GM12878 (cell line): Measurements from ENCODE around the gene POLR3E. TPM values are rescaled to one million over a fixed set of nuclear protein-coding genes. Genes with fewer than 3 reads are reported as not detected.
"Not testable (repeated sequence)": the region's sequence is repeated elsewhere in the genome, so short reads cannot be mapped to it uniquely, and the experiment has no call there.

Experiments used
- ATAC-seq: fragments of 200-7000 bp; cut with Tn5 transposase; 3 replicates; pipeline ENCODE4 v1.9.1; 2020; ENCODE audit warnings: mild to moderate bottlenecking, moderate library complexity
- BruUV-seq: library from RNA; stranded (reverse); fragments of 400-500 nt; replicated peaks from 2 replicates; lab custom pipeline; 2021; lab: Mats Ljungman, UMichigan
- CTCF ChIA-PET: fragments of 300-600 bp; sonication (Branson Sonifier 250); formaldehyde crosslinking; extraction: SDS; loops from one replicate; lab custom pipeline; 2021; ENCODE audit warnings: inconsistent platforms; lab: Yijun Ruan, JAX
- POLR2A ChIA-PET: fragments of 350-600 bp; formaldehyde crosslinking; extraction: SDS; loops from one replicate; lab custom pipeline; 2021; ENCODE audit warnings: inconsistent platforms; lab: Charles Lee
- RAD21 ChIA-PET: fragments of 300-600 bp; sonication (Branson Sonifier 250); formaldehyde crosslinking; loops from one replicate; lab custom pipeline; 2023; ENCODE audit warnings: antibody characterized with exemption; ENCODE audit not compliant: unreplicated experiment; lab: Charles Lee
- SMC1A ChIA-PET: fragments of 300-600 bp; sonication (Branson Sonifier 250); formaldehyde crosslinking; loops from one replicate; lab custom pipeline; 2023; ENCODE audit not compliant: unreplicated experiment, uncharacterized antibody; lab: Charles Lee
- DNase-seq: peaks from one replicate; pipeline ENCODE4 v3.0.0-alpha.2; 2011; ENCODE audit warnings: low read depth, low spot score
- FAIRE-seq: peaks from 3 replicates; lab custom pipeline; 2011; peaks lifted over from hg19 to GRCh38; lab: Jason Lieb, UNC
- H2AFZ ChIP-seq: 2 replicates; pipeline ENCODE4 v1.6.0; 2011; ENCODE audit warnings: low read depth, low read length, control low read depth; ENCODE audit not compliant: control insufficient read depth
- H3K27ac ChIP-seq: 2 replicates; pipeline ENCODE4 v1.5.1; 2011; ENCODE audit warnings: control low read depth; ENCODE audit not compliant: control insufficient read depth, insufficient read depth
- H3K27me3 ChIP-seq, 2 experiments: replicated peaks in 1 of 2; 2 replicates each; pipeline versions ENCODE4 v1.6.0 to v1.6.1; 2011; ENCODE audit warnings: low read length in 1 of 2; ENCODE audit not compliant: control insufficient read depth in 2 of 2, insufficient read depth in 2 of 2
- H3K36me3 ChIP-seq, 2 experiments: 2 replicates each; pipeline ENCODE4 v1.5.1; 2011; ENCODE audit warnings: low read length in 1 of 2; ENCODE audit not compliant: control insufficient read depth in 2 of 2, insufficient read depth in 2 of 2
- H3K4me1 ChIP-seq: 2 replicates; pipeline ENCODE4 v1.6.1; 2011; ENCODE audit warnings: mild to moderate bottlenecking, low read length, moderate library complexity, mixed read lengths; ENCODE audit not compliant: control insufficient read depth, insufficient read depth
- H3K4me2 ChIP-seq: 2 replicates; pipeline ENCODE4 v1.6.0; 2011; ENCODE audit warnings: control low read depth; ENCODE audit not compliant: control insufficient read depth, insufficient read depth
- H3K4me3 ChIP-seq: fragments of 200-600 bp; sonication (generic); 2 replicates; pipeline ENCODE4 v1.5.1; 2016
- H3K79me2 ChIP-seq: 2 replicates; pipeline ENCODE4 v1.6.0; 2011; ENCODE audit warnings: low read length; ENCODE audit not compliant: control insufficient read depth, insufficient read depth
- H3K9ac ChIP-seq: 2 replicates; pipeline ENCODE4 v1.8.0; 2011; ENCODE audit warnings: low read length, control low read depth, mixed read lengths; ENCODE audit not compliant: control insufficient read depth, insufficient read depth
- H3K9me3 ChIP-seq: replicated peaks from 3 replicates; pipeline ENCODE4 v1.5.1; 2011; ENCODE audit warnings: mild to moderate bottlenecking, low read length; ENCODE audit not compliant: control insufficient read depth, insufficient read depth
- H4K20me1 ChIP-seq: 2 replicates; pipeline ENCODE4 v1.6.0; 2011; ENCODE audit not compliant: control insufficient read depth, insufficient read depth
- BHLHE40 ChIP-seq, 2 experiments: fragments of 450-650 bp in 1 of 2; IDR thresholded peaks; 2 replicates each; pipeline ENCODE4 v1.6.1; 2011 to 2017; ENCODE audit warnings: low read depth in 2 of 2, borderline replicate concordance in 1 of 2, improper control_type of control experiment in 1 of 2, low read length in 1 of 2, mild to moderate bottlenecking in 1 of 2
- MLLT1 ChIP-seq: fragments of 450-650 bp; IDR thresholded peaks from 2 replicates; pipeline ENCODE4 v1.6.1; 2016; ENCODE audit warnings: mild to moderate bottlenecking
- MTA2 ChIP-seq: fragments of 450-650 bp; IDR thresholded peaks from 2 replicates; pipeline ENCODE4 v1.6.1; 2016; ENCODE audit warnings: low read depth, mild to moderate bottlenecking, moderate library complexity
- NR2F1 ChIP-seq: fragments of 450-650 bp; conservative IDR thresholded peaks from 2 replicates; pipeline ENCODE4 v1.6.1; 2017; ENCODE audit warnings: mild to moderate bottlenecking
- WGBS: methylation state at CpG from one replicate; pipeline ENCODE4 v1.1.6; 2016; ENCODE audit warnings: low lambda C conversion rate; ENCODE audit not compliant: insufficient replicate concordance, insufficient coverage; ENCODE audit errors: missing lambda C conversion rate; 5-methylcytosine and 5-hydroxymethylcytosine counted together
- in situ Hi-C: fragments of 300-500 bp; cut with MboI; formaldehyde crosslinking; loops from 9 replicates; pipeline ENCODE4 v1.14.3; 2018; ENCODE audit warnings: mixed read lengths
- intact Hi-C: fragments of 100-400 bp; cut with micrococcal nuclease; formaldehyde crosslinking; loops from one replicate; pipeline ENCODE4 v1.14.2; 2022; ENCODE audit not compliant: unreplicated experiment
- polyA plus RNA-seq, 11 experiments: library from polyadenylated mRNA; depleted of rRNA in 4 of 11; unstranded in 6 of 11; stranded (reverse) in 5 of 11; fragments of >200 nt; fragmentation: Nextera tagmentation in 4 of 11; fragmentation: Illumina TruSeq in 1 of 11; extraction: Ambion mirVana in 4 of 11; extraction: Trizol in 1 of 11; gene quantifications; 1 replicate in 1 of 11; 2 replicates in 10 of 11; pipeline versions ENCODE4 v1.2.1 to v1.2.3, GENCODE V29; 2011 to 2016; ENCODE audit warnings: inconsistent platforms in 2 of 11, missing spikeins in 2 of 11, low read depth in 1 of 11
- total RNA-seq, 4 experiments: library from RNA; depleted of rRNA in 3 of 4; stranded (reverse); fragments of >200 nt in 3 of 4; fragmentation: Illumina TruSeq in 1 of 4; extraction: Trizol in 1 of 4; gene quantifications; 2 replicates each; pipeline versions ENCODE4 v1.2.1 to v1.2.3, GENCODE V29; 2013 to 2021

Gene POLR3E
- total and polyA plus RNA-seq, 10 of the 15 experiments (the other 5 are each of a cell fraction or from before 2014, with no cell fraction given) = 11.1 to 79.5 (median 39.7) TPM

- DNase-seq, FAIRE-seq, H3K27me3 ChIP-seq, BruUV-seq, H3K4me2 ChIP-seq, intact Hi-C loops, H3K4me3 ChIP-seq, H4K20me1 ChIP-seq, H2AFZ ChIP-seq, H3K27ac ChIP-seq, H3K9me3 ChIP-seq, in situ Hi-C loops, H3K9ac ChIP-seq: not testable (repeated sequence)
- H3K36me3 ChIP-seq = peaks cover 1 to 16% of the 10 kb centered on the region in 2 experiments; a peak in 3 of 4 replicates
- POLR2A ChIA-PET = interaction anchor here (12.9 kb wide), 1 partner anchor 11 kb away, joined by 185 read pairs; no protein-coding TSS in a partner anchor
- RAD21 ChIA-PET = interaction anchor here (3.9 kb wide), 1 partner anchor 13 kb away, joined by 64 read pairs; no protein-coding TSS in a partner anchor
- peak; percentile 41; the same call in 1 of the 2 replicates for TF ChIP-seq MTA2
- TF ChIP-seq MLLT1 = peak; percentile 71
- TF ChIP-seq BHLHE40 (IDR thresholded peaks at IDR 0.05; ENCODE audit: borderline replicate concordance in 1 of 2, low read depth in 2 of 2, low read length in 1 of 2) = peak in 1 of 2 experiments; percentile 19; a peak in 2 of 4 replicates
- TF ChIP-seq NR2F1 = peak; percentile 63
- SMC1A ChIA-PET = interaction anchor here (12.5 kb wide), 1 partner anchor 13 kb away, joined by 205 read pairs; no protein-coding TSS in a partner anchor
- H3K79me2 ChIP-seq = peaks cover 64% of the 10 kb centered on the region
- 90% methylated on average over 8 of the region's 8 CpGs for WGBS
- CTCF ChIA-PET = interaction anchor here (1.1 to 4.0 kb wide), 3 partner anchors 10 to 68 kb away, joined by 3 to 26 read pairs (median 3); no protein-coding TSS in a partner anchor
- ATAC-seq = peak; percentile 63
- H3K4me1 ChIP-seq = peaks cover 19% of the 10 kb centered on the region
These were observed 71.1 kb downstream of the POLR3E start for GRCh38 chr16:22368200-22368826.
